GM04504 (cell line): ENCODE data around the gene ACKR1.

Experiments used
- DNase-seq: peaks from one replicate; pipeline ENCODE4 v3.0.0-alpha.2; 2012; ENCODE audit warnings: low read depth

Gene ACKR1

GRCh38 chr1:159204161-159205141 lies at the start of gene ACKR1:
ACKR1 (plus strand) TSS chr1:159204875; CDS start chr1:159204960, 85 bp downstream.
- no peak for DNase-seq

DNA sequence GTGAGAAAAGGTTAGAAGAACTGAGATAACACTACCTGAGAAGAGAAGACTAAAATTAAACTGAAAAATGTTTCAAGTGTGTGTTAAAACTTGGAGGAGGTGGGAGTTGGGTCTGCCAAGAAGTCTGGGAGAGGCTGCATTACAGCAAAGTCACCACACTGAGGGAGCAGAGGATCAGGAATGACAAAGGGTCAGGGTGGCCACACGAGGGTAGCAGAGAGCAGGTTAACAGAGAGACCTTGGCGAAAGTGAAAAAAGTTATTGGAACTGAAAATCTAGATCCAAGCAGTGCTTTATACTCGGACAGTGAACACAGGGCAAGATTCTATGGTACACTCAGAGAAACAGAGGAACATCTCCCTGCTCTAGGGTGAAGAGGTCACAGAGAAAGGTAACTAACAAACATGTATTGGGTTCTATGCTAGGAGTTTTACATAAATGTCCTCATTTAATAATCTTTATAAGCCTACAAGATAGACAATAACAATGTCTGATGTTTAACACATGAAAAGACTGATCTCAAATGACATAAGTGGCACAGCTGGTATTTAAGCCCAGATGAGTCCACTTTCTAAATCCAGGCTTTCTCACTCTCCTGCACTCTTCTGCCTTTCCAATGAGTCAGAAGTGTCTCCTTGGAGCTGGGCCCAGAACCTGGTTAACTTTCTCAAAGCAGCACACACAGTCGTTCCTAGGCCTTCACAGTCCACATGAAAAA lies 43.5 kb upstream of the ACKR1 start:
- peak; percentile 86 for DNase-seq

DNA sequence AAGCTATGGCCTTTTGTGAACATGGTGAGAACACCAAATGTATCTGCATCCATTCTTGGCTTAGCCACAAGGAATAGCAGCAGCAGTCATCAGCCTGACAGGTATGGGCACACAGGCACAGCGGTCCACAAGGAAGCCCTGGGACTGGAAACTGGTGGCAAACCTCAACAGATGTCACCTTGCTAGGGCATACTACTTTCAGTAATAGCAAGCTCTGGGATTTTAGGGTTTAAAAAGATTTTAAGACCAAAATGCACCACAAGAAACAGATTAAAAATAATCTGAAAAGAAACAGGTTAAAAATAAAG lies 43.0 kb upstream of the ACKR1 start:
- no peak for DNase-seq

- DNase-seq, result no peak
Observed at GRCh38 chr1:159162516-159163265, 42.0 kb upstream of the ACKR1 start.

DNA sequence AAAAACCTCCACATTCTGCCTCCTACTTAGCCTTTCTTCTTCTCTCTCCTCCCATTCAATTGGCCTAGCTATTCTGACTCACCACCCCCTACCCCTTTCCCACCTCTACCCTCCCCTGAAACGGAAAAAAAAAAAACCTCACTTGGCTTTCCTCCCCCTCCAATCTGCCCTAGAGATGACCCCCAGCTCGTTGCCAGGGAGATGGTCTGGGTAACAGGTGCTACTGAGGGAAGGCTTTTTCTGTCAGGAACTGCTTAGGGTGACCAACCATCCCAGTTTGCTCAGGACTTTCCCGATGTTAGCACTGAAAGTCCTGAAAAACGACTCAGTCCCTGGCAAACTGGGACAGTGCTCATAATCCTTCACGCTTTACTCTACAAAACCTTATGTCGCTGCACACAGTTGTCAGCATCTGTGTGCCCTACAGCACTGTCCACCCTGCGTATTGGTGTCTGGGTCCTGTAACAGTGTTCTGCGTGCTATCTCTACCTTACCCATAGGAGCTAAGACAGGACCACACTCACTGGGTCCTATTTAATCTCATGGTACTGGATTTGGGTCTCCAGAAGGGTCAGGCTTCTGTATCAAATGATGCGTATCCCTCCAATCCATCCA lies 41.0 kb upstream of the ACKR1 start:
- DNase-seq, result no peak

DNA sequence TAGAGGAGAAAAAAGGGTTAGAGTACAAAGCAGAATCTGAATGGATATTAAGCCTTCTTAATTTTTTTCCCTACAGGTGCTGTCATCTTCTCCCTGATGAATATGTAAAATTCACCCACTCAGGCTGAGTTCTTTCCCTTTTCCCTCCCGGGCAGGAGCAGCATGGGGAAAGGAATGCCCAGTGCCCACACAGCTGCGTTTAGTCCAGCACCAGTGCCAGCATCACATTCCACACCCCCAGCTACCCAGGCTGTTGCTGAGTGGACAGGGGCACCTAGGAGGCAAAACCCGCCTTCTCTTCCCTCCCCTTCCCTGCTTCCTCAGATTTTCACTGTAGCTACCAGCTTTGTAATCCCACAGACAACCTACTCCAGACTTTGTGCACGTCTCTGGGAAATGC lies 36.6 kb upstream of the ACKR1 start:
- DNase-seq, result no peak

- no peak for DNase-seq
Observed at GRCh38 chr1:159170639-159171038, 34.0 kb upstream of the ACKR1 start.

- no peak for DNase-seq
Observed at GRCh38 chr1:159171254-159171687, 33.4 kb upstream of the ACKR1 start, which contains the start of gene CADM3. CADM3 (plus strand) TSS chr1:159171615; CDS start chr1:159171766, 151 bp downstream.

DNA sequence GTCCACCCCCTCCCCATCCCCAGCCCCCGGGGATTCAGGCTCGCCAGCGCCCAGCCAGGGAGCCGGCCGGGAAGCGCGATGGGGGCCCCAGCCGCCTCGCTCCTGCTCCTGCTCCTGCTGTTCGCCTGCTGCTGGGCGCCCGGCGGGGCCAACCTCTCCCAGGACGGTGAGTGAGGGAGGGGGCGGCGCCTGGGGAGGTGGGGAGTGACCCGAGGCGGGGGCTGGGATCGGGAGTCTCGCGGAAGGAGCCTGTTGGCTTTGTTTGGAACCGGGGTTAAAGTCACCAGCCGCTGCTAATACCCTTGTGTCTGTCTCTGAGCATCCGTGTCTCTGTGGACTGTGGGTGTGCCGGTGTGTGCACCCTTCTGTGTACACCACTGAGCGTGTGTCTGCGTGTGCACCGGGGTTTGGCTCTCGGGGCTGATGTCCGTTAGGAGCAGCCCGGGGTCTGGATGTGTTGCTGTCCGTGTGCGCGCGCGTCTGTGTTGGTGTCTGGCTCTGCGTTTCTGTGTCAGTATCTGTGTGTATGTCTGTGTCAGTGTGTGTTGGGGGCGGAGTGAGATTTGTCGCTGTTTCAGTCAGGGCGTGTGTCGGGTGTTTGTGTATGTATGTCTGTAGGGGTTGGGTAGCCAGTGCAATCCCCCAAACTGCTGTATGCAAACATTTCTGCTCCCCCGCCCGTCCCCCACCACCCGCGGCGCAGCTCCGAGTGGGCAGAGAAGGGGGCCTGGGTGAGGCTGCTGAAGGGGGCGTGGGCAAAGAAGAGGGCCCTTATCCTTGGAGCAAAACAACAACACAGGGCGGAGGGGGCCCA lies 32.8 kb upstream of the ACKR1 start:
- no peak for DNase-seq

DNA sequence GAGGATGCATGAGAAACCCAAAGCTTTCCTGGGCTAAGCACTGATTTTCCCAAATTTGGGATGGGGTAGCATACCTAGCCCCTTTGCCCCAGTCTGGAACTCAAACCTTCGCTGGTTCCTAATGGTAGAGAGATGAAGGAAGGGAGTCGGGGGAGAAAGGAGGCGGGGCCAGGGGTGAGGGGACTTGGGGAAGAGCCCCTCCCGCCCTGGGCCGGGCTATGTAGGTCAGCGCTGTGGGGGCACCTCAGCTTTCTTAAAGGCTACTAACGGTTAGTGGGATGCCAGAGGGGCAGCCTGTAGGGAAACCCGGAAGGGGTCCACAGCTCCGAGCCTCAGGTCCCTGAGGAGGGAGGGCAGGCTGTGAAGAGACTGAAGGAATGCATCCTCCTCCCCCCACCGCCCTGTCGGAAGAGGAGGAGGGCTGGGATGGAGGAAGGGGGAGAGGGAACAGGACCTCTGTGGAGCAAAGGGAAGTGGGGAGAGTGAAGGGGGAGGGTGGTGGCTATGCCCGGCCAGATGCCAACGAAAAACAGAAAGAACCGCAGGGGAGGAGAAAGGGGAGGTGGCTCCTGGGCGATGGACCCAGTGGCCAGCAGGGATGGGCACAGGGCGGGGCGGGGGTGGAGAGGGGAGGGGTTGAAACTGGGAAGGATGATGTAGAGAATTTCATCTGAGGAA lies 31.9 kb upstream of the ACKR1 start:
- no peak for DNase-seq

GRCh38 chr1:159173320-159173719 lies 31.4 kb upstream of the ACKR1 start:
- no peak for DNase-seq

DNA sequence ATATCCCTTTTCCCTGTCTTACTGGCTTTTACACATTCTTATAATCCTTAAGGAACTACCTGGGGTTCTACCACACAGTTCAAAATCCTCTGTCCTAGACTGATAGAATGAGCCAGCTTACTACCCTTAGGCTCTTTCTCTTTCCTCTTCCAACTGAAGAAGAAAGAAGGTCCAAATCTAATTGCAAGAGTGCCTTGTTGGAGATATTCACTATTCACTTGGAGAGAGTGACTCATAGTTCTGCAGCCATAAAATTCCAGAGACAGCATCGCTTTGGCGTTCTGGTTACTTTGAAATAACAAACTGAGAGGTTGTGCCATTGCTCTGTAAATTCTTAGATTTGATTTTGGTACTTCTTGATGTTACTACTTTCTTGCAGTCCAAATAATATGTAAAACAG lies 29.1 kb upstream of the ACKR1 start:
- DNase-seq, result no peak

DNA sequence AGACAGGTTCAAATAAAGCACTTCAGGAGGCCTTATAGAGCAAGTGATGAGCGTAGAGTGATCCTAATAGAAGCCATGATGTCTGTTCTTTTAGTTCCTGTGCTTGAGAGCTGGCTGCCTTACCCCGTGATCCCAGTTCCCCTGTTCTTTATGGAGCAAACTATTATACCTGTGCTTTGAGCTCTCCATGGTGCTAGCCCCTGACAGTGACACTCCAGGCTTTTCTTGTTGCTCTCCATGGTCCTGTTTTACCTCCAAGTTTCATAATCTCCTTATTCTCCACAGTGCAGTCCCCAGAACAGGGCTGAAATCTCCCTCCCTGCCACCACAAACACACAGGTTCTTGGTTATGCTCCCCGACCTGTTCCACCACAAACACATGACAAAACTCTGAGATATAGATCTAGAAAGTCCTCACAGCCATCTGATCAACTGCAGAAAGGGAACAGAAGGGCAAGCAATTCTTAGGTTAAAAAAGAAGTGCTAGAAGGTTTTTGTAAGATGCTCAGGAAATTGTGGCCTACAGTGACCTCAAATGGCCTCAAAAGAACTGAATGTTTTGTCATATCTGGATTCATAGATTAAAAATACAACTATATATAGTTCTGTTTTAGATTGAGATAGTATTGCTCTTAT lies 27.3 kb upstream of the ACKR1 start:
- peak; percentile 17 for DNase-seq

- DNase-seq, result no peak
Observed at GRCh38 chr1:159179906-159180305, 24.8 kb upstream of the ACKR1 start.

DNA sequence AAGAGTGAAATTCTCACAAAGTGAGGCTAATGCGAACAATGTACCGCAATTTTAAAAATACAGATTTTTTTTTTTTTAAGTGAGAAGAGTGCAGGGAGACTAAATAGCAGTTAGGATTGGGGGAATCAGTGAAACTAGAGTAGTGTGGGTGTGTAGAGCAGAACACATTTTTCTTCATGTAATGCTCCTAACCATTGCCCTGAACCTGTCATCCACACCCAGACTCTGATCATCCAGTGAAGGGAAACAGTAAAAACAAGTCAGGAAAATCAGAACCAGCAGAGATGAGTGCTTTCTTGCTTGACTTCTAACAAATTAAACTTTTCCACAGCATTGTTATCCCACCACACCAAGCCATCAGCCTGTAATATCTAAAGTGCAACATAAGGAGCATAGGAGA lies 24.2 kb upstream of the ACKR1 start:
- no peak for DNase-seq

DNA sequence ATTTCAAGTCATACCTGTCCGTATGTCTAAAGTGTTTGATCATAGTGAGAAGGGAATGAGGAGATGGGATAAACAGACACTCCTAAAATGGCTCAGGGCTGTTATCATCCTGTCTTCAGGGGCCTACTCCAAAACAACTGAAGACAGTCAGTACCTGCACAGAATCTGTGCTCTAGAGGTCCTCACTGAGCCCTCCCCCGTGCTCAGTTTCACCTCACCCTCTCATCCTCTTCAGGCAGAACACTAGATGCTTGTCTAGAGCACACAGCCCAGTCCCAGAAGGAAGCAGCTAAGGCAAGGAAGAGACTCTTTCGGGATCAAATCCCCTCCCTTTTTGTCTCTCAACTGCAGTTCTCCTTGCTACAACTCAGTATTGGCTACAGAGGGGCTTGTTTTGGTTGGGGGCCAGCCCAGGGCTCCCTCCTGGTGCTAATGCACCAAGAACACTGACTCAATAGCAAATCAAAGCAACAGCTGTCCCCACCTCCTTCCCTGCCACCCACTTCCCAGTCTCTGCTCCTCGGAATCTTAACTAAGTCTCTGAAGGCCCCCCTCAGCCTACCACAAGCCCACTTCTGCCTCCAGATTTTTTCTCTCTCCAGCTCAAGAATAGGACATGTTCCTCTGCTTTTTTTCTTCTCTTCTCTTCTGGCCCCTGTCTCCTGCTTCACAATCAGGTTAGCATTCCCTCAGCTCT lies 23.2 kb upstream of the ACKR1 start:
- DNase-seq, result no peak

DNA sequence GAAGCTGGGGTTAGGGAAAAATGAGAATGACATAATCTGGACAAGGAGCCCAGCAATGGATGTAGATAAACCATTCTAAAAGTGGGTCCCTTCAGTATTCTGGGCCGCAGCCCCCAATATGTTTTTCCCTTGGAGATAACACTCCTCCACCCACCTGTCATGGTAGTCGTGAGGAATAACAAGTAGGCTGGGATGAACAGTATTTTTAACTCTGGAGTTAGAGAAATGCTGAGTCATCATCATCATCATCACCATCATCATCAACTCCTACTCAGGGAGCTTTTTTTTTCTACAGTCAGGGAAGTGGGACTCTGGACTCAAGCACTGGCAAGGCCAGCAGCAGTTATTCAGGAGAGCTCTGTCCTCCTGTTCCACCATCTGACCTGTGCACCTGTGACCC lies 20.5 kb upstream of the ACKR1 start:
- no peak for DNase-seq

- no peak for DNase-seq
Observed at GRCh38 chr1:159185121-159185520, 19.6 kb upstream of the ACKR1 start.

GRCh38 chr1:159187033-159187432 lies 17.6 kb upstream of the ACKR1 start:
- DNase-seq, result no peak
